Stimulated activated CD8-positive, alpha-beta memory T cell treated with anti-CD3 and anti-CD28 coated beads, Interleukin-2, amount 100 ng/mL, for 48 hours (primary cell): ENCODE measurements around the gene CASP1.
"Not testable (repeated sequence)": the region's sequence is repeated elsewhere in the genome, so short reads cannot be mapped to it uniquely, and the experiment has no call there.

Source experiments
- DNase-seq, 2 donors: peaks; one replicate each; pipeline ENCODE4 v3.0.0-alpha.2; 2020; ENCODE audit warnings: low read depth in 2 of 2

The CASP1 gene

GRCh38 chr11:105034813-105035620 is at the start of gene CASP1:
Gene CASP1 (minus strand): TSS chr11:105035144. CDS start chr11:105035113, 31 bp downstream.
- DNase-seq = no peak

- no peak for DNase-seq
Observed at GRCh38 chr11:105081412-105082150, 46.6 kb upstream of the CASP1 start.

GRCh38 chr11:105080171-105080906 is 45.4 kb upstream of the CASP1 start:
- DNase-seq = not testable (repeated sequence)

DNA sequence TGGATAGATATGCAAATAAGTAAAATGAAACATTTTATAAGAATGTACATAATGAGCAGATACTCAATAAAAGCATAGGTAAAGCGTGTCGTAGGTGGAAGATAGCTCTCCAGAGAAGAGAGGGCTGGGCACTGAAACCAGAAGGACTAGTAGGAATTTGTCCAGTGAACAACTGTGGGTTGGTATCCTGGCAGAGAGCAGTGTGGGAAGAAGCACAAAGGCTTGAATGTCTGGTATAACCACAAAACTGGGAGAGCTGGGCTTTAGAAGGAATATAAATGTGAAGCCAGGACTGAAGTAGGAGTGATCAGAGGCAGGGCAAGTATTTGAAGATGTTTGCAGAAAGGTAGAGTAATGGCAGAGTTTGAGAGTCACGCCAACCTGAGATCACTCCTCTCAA is 43.3 kb upstream of the CASP1 start:
- no peak for DNase-seq

DNA sequence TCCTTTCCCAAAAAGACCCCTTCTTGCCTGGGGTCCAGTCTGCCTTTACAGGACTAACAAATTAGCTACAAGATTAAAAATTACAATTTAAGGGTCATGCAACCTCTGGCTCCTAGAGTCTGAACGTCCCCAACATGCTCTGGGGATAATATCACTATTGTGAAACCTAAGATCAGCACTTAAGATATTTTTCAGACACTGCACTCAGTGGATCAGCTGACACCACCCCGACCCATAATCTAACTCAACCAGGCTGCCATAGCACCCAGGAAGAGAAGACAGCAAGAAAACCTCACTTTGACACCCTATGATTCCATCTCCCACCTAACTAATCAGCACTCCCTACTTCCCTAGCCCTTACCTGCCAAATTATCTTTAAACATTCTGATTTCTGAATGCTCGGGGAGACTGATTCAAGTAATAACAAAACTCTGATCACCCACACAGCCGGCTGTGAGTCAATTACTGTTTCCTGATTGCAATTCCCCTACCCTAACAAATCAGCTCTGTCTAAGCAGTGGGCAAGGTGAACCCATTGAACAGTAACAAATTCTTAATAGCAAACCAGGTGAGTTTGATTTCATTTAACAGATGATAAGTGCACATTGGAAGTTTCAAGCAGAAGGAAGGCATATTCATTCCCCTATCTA is 42.3 kb upstream of the CASP1 start:
- DNase-seq = peak in 1 of 2 donors; percentile 15

DNA sequence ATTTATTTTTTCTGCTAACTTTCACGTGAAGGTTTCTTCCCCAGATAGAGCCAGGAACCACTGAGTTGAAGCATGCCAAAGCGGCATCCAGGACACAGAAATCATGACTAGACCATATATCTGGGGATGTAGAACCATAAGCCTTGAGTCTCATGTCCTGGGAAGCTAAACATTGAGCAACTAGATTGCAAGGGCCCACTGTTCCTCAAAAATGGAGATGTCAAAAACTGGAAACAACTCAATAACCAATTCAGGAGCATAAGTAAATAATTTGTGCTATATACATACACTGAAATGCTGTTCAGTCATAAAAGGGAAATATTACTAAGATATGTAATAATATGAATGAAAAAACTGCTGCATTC is 39.2 kb upstream of the CASP1 start:
- no peak for DNase-seq

DNA sequence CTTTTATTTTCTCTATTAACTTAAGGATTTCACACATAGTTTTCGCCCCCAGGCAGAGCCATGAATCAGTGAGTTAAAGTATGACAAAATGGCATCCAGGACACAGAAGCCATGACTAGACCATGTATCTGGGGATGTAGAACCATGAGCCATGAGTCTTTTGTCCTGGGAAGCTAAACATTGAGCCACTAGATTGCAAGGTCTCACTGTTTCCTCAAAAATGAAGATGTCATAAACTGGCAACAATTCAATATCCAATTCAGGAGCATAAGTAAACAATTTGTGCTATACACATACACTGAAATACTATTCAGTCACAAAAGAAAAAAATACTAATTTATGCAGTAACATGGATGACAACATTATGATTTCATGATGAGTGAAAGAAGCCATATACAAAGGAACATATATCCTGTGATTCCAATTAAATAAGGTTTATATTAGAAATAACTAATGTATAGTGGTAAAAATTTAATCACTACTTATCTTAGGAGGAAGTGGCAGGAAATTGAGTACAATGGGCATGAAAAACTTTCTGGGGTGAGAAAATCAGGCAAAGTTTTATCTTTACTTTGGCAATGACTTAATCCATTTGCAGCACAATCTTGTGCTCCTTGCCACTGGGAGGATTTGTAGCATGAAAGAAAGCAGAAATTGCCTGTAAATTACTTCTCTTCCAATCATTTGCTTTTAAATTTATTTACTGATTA is 38.7 kb upstream of the CASP1 start:
- no peak for DNase-seq

DNA sequence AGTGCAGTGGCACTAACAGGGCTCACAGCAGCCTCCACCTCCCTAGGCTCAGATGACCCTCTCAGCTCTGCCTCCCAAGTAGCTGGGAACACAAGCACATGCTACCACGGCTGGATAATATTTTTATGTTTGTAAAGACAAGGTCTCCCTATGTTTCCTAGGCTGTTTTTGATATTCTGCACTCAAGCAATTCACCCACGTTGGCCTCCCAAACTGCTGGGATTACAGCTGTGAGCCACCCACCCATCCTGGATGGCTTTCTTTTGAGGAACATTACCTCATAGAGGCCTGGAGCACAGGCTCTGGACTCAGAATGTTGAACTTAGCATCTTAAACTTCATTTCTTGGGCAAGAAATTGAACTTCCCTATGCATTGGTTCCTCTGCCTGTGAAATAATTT is 37.1 kb upstream of the CASP1 start:
- DNase-seq = not testable (repeated sequence)

- DNase-seq = no peak
Observed at GRCh38 chr11:105071089-105071732, 36.3 kb upstream of the CASP1 start.

DNA sequence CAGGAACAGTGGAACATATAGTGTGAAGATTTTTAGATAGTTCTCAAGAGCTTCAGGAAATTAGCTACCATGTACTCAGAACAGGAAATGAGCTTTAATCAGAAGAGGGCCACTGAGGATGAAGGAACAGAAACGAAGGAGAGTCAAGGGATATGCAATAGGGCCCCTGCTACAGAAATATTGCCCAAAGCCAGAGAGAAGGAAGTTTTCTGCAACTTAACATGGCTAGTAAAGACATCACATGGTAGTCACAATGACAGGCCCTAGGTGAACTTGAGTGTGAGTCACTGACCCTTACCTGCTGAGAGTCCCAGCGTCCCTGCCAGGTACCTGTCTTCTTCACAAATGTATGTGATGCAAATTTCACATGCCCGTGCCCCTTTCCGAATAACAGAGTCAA is 35.4 kb upstream of the CASP1 start:
- DNase-seq = no peak

GRCh38 chr11:105069749-105070148 is 34.8 kb upstream of the CASP1 start:
- not testable (repeated sequence) for DNase-seq

- DNase-seq = not testable (repeated sequence)
Observed at GRCh38 chr11:105063245-105063941, 28.4 kb upstream of the CASP1 start.

- DNase-seq = no peak
Observed at GRCh38 chr11:105057432-105057831, 22.5 kb upstream of the CASP1 start.

GRCh38 chr11:105056446-105056845 is 21.5 kb upstream of the CASP1 start:
- DNase-seq = no peak

DNA sequence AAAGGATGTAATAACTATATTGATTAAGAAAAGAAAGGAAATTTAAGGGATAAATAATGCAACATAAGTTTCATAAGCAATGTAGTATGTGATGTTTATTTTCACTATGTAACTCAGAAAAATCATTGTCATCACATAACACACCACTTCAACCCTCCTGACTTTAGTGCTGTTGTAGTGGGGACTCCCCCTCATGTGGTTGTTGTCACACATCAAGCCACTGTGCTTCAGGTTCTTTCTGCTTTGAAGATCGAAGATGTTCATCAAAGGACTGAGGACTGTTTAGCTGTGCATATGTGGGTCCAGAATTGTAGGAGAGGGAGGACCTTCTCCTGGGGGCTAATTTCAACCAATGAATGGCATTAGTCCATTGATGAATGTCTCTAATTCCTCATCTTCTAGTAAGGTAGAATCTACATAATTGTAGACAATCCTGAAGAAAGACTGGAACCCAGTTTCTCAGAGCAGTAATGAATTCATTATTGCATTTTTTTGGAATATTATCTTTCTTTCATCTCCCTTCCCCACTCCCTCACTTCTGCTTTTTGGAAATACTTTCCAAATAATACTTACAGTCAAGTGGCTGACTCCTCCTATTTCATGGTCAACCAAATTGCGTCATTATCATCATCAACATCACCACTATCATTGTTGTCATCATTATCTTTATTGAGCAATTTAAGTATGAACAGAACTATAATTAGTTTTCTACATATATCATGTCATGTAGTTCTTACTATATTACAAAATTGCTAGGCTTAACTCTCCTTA is 20.0 kb upstream of the CASP1 start:
- DNase-seq = no peak

- DNase-seq = no peak
Observed at GRCh38 chr11:105052487-105052886, 17.5 kb upstream of the CASP1 start.

GRCh38 chr11:105051559-105051958 is 16.6 kb upstream of the CASP1 start:
- no peak for DNase-seq

DNA sequence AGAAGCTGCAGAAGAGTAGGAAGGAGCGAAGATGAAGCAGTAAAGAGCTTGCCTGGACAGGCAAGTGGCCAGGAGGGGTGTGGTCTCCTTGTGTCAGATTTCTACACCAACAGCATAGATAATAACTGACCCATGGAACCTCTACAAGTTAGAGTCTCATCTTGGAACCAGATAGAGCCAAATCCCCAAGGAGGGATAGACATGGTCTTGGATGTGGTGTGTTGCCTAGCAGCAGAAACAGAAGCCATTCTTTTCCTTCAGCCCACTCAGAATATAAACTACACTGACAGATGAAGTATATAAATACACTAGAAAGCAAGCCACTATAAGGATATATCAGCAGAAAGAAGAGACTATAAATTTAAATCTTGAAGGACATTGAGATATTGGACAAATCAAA is 14.5 kb upstream of the CASP1 start:
- DNase-seq = no peak

GRCh38 chr11:105046898-105047579 is 12.1 kb upstream of the CASP1 start:
- DNase-seq = no peak
